Nephron progenitor cell (in vitro differentiated cells): ENCODE results near the gene RMND1.

Experiments used
- DNase-seq: peaks from one replicate; pipeline ENCODE4 v3.0.0; 2021
- H3K27ac Mint-ChIP-seq: 2 replicates; pipeline ENCODE4 v1.8.0; 2021; ENCODE audit warnings: mild to moderate bottlenecking, moderate library complexity, mixed read lengths
- H3K27me3 Mint-ChIP-seq: 2 replicates; pipeline ENCODE4 v1.8.0; 2021; ENCODE audit warnings: mild to moderate bottlenecking, low read depth, mixed read lengths; ENCODE audit not compliant: poor library complexity
- H3K36me3 Mint-ChIP-seq: 2 replicates; pipeline ENCODE4 v1.8.0; 2021; ENCODE audit warnings: low read depth, mixed read lengths
- H3K4me1 Mint-ChIP-seq: 2 replicates; pipeline ENCODE4 v1.8.0; 2021; ENCODE audit warnings: mixed read lengths
- H3K4me3 Mint-ChIP-seq: 2 replicates; pipeline ENCODE4 v1.8.0; 2021; ENCODE audit warnings: mild to moderate bottlenecking, moderate library complexity, mixed read lengths
- H3K9me3 Mint-ChIP-seq: 2 replicates; pipeline ENCODE4 v1.8.0; 2021; ENCODE audit warnings: mild to moderate bottlenecking, moderate library complexity, mixed read lengths
- CTCF ChIP-seq: fragments of 200-600 bp; sonication (generic); IDR thresholded peaks from 2 replicates; pipeline ENCODE4 v1.5.0; 2021; ENCODE audit warnings: antibody characterized with exemption

The RMND1 gene

GRCh38 chr6:151393410-151393809 is 58.5 kb downstream of the RMND1 start:
- Mint-ChIP-seq H3K9me3 (peaks cover 8% of the 10 kb centered on the region), H3K27me3 (no peaks in the 10 kb centered on the region), H3K27ac (peak overlapping the region; percentile 23), H3K36me3 (peaks cover 45% of the 10 kb centered on the region), H3K4me1 (peaks cover 40% of the 10 kb centered on the region), H3K4me3 (peak overlapping the region; percentile 94)
- no peak for DNase-seq
- TF ChIP-seq CTCF, result no peak

- Mint-ChIP-seq H3K4me3 (peak overlapping the region; percentile 94), H3K27me3 (no peaks in the 10 kb centered on the region), H3K4me1 (peaks cover 40% of the 10 kb centered on the region), H3K9me3 (peaks cover 6% of the 10 kb centered on the region), H3K27ac (peak overlapping the region; percentile 98), H3K36me3 (peaks cover 37% of the 10 kb centered on the region)
- TF ChIP-seq CTCF, result no peak
- no peak for DNase-seq
Observed at GRCh38 chr6:151392427-151392826, 59.5 kb downstream of the RMND1 start.

- H3K4me3 Mint-ChIP-seq, result peak within 1 kb of the TSS; percentile 94
- DNase-seq, result peak; percentile 75
- TF ChIP-seq CTCF, result no peak
- peaks cover 40% of the 10 kb centered on the region for H3K4me1 Mint-ChIP-seq
- H3K9me3 Mint-ChIP-seq, result peaks cover 3% of the 10 kb centered on the region
- peak within 1 kb of the TSS; percentile 98 for H3K27ac Mint-ChIP-seq
- H3K27me3 Mint-ChIP-seq, result no peaks in the 10 kb centered on the region
- H3K36me3 Mint-ChIP-seq, result peaks cover 38% of the 10 kb centered on the region
Observed at GRCh38 chr6:151391471-151392413, 60.2 kb downstream of the RMND1 start, which contains the start of gene ZBTB2. Gene ZBTB2 (minus strand): TSS chr6:151391559. CDS start chr6:151373637, 17,922 bp downstream.

DNA sequence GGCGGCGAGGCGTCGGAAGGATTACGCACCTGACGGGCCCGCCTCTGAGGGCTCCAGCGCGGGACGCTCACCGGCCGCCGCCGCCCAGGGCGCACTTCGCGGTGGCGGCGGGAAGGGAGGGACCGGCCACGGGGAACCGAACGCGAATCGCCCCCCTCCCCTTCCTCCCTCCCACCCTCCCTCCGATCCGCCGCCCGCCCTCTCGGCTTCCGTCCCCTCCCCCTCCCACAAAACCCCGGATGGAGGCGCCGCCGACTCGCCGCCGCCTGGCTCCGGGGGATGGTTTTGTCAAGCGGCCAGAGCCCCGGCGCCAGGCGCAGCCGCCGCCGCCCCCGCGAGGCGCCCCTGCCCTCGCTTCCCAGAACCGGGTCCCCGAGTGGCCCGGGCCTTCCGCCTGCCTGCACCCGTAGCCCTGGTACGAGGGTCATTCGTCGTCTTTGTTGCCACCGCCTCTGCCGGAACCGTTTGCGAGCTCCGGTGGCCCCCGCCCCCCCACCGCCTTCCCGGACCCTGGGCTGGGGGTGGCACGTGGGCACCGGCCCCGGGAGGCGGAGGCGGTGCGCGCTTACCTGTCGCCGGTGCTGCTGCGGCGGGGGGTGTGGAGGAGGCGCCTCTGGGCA is 61.0 kb downstream of the RMND1 start:
- Mint-ChIP-seq H3K9me3 (no peaks in the 10 kb centered on the region), H3K27me3 (no peaks in the 10 kb centered on the region), H3K4me1 (peaks cover 40% of the 10 kb centered on the region), H3K27ac (no peak overlapping the region), H3K36me3 (peaks cover 33% of the 10 kb centered on the region), H3K4me3 (peak overlapping the region; percentile 94)
- TF ChIP-seq CTCF, result no peak
- peak; percentile 79 for DNase-seq

DNA sequence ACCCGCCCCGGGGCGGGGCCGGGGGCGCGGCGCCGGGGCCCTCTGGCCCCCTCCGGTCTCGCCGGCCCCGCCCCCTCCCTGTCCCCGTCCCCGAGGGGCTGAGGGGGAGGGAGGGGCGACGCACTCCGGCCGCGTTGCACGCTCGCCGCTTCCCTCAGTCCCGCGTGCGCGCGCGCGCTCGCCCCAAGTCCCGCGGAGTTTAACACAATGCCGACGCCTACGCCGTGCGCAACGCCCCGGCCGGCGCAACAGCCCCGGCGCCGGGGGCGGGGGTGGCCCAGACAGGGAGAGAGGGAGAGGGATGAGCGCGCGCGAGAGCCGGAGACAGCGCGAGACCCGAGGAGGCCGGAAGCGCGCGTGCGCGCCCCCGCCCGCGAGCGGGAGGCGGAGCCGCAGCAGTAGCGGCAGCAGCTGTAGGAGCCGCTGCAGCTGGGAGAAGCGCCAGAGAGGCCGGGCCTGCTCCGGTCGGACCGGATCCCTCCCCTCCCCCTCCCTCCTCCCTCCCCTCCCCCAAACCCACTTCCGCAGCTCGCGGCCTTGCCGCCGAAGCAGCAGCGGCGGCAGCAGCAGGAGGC is 61.6 kb downstream of the RMND1 start:
- no peak for TF ChIP-seq CTCF
- Mint-ChIP-seq H3K4me1 (peaks cover 39% of the 10 kb centered on the region), H3K36me3 (peaks cover 31% of the 10 kb centered on the region), H3K4me3 (peak overlapping the region; percentile 70), H3K27me3 (no peaks in the 10 kb centered on the region), H3K27ac (no peak overlapping the region), H3K9me3 (no peaks in the 10 kb centered on the region)
- DNase-seq, result peak; percentile 95
